ENCODE results near the gene CBFA2T2.

The CBFA2T2 gene

GRCh38 chr20:33670715-33671499 lies 181.0 kb downstream of the CBFA2T2 start:
- peaks cover 18% of the 10 kb centered on the region for H3K36me3 Mint-ChIP-seq (ENCODE audit: low read depth)
- no peak for TF ChIP-seq CTCF (IDR thresholded peaks at IDR 0.05)

GRCh38 chr20:33671573-33672288 lies 181.8 kb downstream of the CBFA2T2 start:
- H3K27ac Mint-ChIP-seq: peak overlapping the region; percentile 61
- no peaks in the 10 kb centered on the region for H3K9me3 Mint-ChIP-seq
- DNase-seq: no peak
- peaks cover 19% of the 10 kb centered on the region for H3K36me3 Mint-ChIP-seq (ENCODE audit: low read depth)
- H3K4me1 Mint-ChIP-seq: peaks cover 44% of the 10 kb centered on the region
- H3K4me3 Mint-ChIP-seq: no peak overlapping the region
- no peaks in the 10 kb centered on the region for H3K27me3 Mint-ChIP-seq (ENCODE audit: low read depth, poor library complexity)
- TF ChIP-seq CTCF (IDR thresholded peaks at IDR 0.05): no peak

More at GRCh38 chr20:33670715-33671499, 181.0 kb downstream of the CBFA2T2 start:
- Mint-ChIP-seq H3K27ac (peak overlapping the region; percentile 72), H3K4me1 (peaks cover 45% of the 10 kb centered on the region), H3K9me3 (no peaks in the 10 kb centered on the region), H3K27me3 (ENCODE audit: low read depth, poor library complexity) (no peaks in the 10 kb centered on the region), H3K4me3 (peak overlapping the region; percentile 61)
- no peak for DNase-seq

- Mint-ChIP-seq H3K4me1 (peaks cover 42% of the 10 kb centered on the region), H3K9me3 (no peaks in the 10 kb centered on the region), H3K27me3 (ENCODE audit: low read depth, poor library complexity) (no peaks in the 10 kb centered on the region), H3K27ac (peak overlapping the region; percentile 51), H3K4me3 (peak overlapping the region; percentile 93), H3K36me3 (ENCODE audit: low read depth) (peaks cover 23% of the 10 kb centered on the region)
- DNase-seq: no peak
- no peak for TF ChIP-seq CTCF (IDR thresholded peaks at IDR 0.05)
These were observed 182.7 kb downstream of the CBFA2T2 start for GRCh38 chr20:33672426-33673113.

- Mint-ChIP-seq H3K4me3 (peak overlapping the region; percentile 93), H3K27ac (peak overlapping the region; percentile 51), H3K4me1 (peaks cover 42% of the 10 kb centered on the region), H3K9me3 (no peaks in the 10 kb centered on the region), H3K36me3 (ENCODE audit: low read depth) (peaks cover 28% of the 10 kb centered on the region), H3K27me3 (ENCODE audit: low read depth, poor library complexity) (no peaks in the 10 kb centered on the region)
- no peak for DNase-seq
- no peak for TF ChIP-seq CTCF (IDR thresholded peaks at IDR 0.05)
These were observed 183.2 kb downstream of the CBFA2T2 start for GRCh38 chr20:33673114-33673409.

- Mint-ChIP-seq H3K27me3 (ENCODE audit: low read depth, poor library complexity) (no peaks in the 10 kb centered on the region), H3K4me3 (peak overlapping the region; percentile 93), H3K27ac (peak overlapping the region; percentile 68), H3K4me1 (peaks cover 42% of the 10 kb centered on the region), H3K9me3 (no peaks in the 10 kb centered on the region), H3K36me3 (ENCODE audit: low read depth) (peaks cover 28% of the 10 kb centered on the region)
- no peak for TF ChIP-seq CTCF (IDR thresholded peaks at IDR 0.05)
- DNase-seq: no peak
These were observed 183.8 kb downstream of the CBFA2T2 start for GRCh38 chr20:33673410-33674293.
